Esophagus squamous epithelium (tissue), 5 donors: Measurements from ENCODE around the gene ZNF559. TPM values are rescaled to one million over a fixed set of nuclear protein-coding genes. Genes with fewer than 3 reads are reported as not detected.
A peak's percentile ranks its signal among the peaks of the same experiment; 100 is the strongest.

Experiments used
- DNase-seq: peaks from one replicate; lab custom pipeline; 2025; lab: John Stamatoyannopoulos, UW
- H3K27ac ChIP-seq, 4 donors: fragments of 200-600 bp; sonication (generic); one replicate each; pipeline ENCODE4 v1.5.1; 2016 to 2019; ENCODE audit warnings: mild to moderate bottlenecking in 1 of 4
- H3K27me3 ChIP-seq, 4 donors: fragments of 200-600 bp; sonication (generic); 1 replicate in 3 of 4; 2 replicates in 1 of 4; pipeline versions ENCODE4 v1.5.1 to v1.6.0; 2017 to 2021; ENCODE audit warnings: antibody characterized with exemption in 1 of 4
- H3K36me3 ChIP-seq, 3 donors: fragments of 200-600 bp; sonication (generic); one replicate each; pipeline ENCODE4 v1.5.1; 2016 to 2019
- H3K4me1 ChIP-seq, 3 donors: fragments of 200-600 bp; sonication (generic); one replicate each; pipeline ENCODE4 v1.5.1; 2017 to 2019
- H3K4me3 ChIP-seq, 4 donors: fragments of 200-600 bp; sonication (generic); 1 replicate in 3 of 4; 2 replicates in 1 of 4; pipeline ENCODE4 v1.5.1; 2016 to 2019; ENCODE audit warnings: mild to moderate bottlenecking in 2 of 4, moderate library complexity in 1 of 4
- H3K9me3 ChIP-seq, 3 donors: fragments of 200-600 bp; sonication (generic); one replicate each; pipeline ENCODE4 v1.5.1; 2016 to 2019
- POLR2A ChIP-seq, 4 donors: fragments of 450-650 bp; IDR thresholded peaks; one replicate each; pipeline ENCODE4 v1.6.1; 2017; ENCODE audit warnings: antibody characterized with exemption in 4 of 4, mild to moderate bottlenecking in 4 of 4, moderate library complexity in 3 of 4
- WGBS, 2 donors: methylation state at CpG; one replicate each; pipeline ENCODE4 v1.1.5; 2018; 5-methylcytosine and 5-hydroxymethylcytosine counted together
- intact Hi-C: fragments of 100-400 bp; cut with DNase I; formaldehyde crosslinking; loops from one replicate; pipeline ENCODE4 v1.15.0; 2022
- total RNA-seq, 4 donors: library from RNA; depleted of rRNA; stranded (reverse); fragments of >200 nt; gene quantifications; one replicate each; pipeline ENCODE4 v1.1.0, GENCODE V29; 2016
- TF ChIP-seq, protein P1 (sequence below), 6 experiments: fragments of 450-650 bp in 4 of 6; fragments of 200-600 bp in 2 of 6; sonication (generic) in 2 of 6; IDR thresholded peaks; one replicate each; pipeline ENCODE4 v1.5.1; 2016 to 2019; ENCODE audit warnings: antibody characterized with exemption in 6 of 6, mild to moderate bottlenecking in 4 of 6, moderate library complexity in 4 of 6
- donor health status: DM: yes; HTN: yes; CAD: no.

ZNF559 gene
- total RNA-seq, 4 donors from 2014 or later, result 4.2 to 10.9 (median 7.0) TPM

- H3K4me1 ChIP-seq, result no peaks in the 10 kb centered on the region
- intact Hi-C loops, result no loop called here
- H3K4me3 ChIP-seq, result peak overlapping the region in 1 of 4 donors; percentile 7
- no peaks in the 10 kb centered on the region for H3K27me3 ChIP-seq
- no peak overlapping the region for H3K27ac ChIP-seq
- WGBS, 2 donors, result 65 to 94% methylated on average over 4 of the region's 4 CpGs
- no peak for TF ChIP-seq POLR2A (IDR thresholded peaks at IDR 0.05)
- TF ChIP-seq, protein P1, sequence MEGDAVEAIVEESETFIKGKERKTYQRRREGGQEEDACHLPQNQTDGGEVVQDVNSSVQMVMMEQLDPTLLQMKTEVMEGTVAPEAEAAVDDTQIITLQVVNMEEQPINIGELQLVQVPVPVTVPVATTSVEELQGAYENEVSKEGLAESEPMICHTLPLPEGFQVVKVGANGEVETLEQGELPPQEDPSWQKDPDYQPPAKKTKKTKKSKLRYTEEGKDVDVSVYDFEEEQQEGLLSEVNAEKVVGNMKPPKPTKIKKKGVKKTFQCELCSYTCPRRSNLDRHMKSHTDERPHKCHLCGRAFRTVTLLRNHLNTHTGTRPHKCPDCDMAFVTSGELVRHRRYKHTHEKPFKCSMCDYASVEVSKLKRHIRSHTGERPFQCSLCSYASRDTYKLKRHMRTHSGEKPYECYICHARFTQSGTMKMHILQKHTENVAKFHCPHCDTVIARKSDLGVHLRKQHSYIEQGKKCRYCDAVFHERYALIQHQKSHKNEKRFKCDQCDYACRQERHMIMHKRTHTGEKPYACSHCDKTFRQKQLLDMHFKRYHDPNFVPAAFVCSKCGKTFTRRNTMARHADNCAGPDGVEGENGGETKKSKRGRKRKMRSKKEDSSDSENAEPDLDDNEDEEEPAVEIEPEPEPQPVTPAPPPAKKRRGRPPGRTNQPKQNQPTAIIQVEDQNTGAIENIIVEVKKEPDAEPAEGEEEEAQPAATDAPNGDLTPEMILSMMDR (IDR thresholded peaks at IDR 0.05), result no peak
- peaks cover 9 to 99% (median 94%) of the 10 kb centered on the region in 3 donors for H3K9me3 ChIP-seq
- DNase-seq, result no peak
- H3K36me3 ChIP-seq, result peaks cover 5 to 100% (median 19%) of the 10 kb centered on the region in 3 donors
These were observed 57.4 kb downstream of the ZNF559 start for GRCh38 chr19:9381361-9381785.

Other genes with a start within 250 kb of the ZNF559 start
- not detected for gene OR1M1, start 237.1 kb upstream of the ZNF559 start, total RNA-seq
- not detected for gene OR7G2, start 216.7 kb upstream of the ZNF559 start, total RNA-seq
- gene OR7G1, start 208.4 kb upstream of the ZNF559 start, total RNA-seq, result not detected
- not detected for gene OR7G3, start 197.2 kb upstream of the ZNF559 start, total RNA-seq
- 10 to 100 TPM in 3 of 4 donors, 1 to 10 TPM in 1; 9.9 to 22.5 (median 13.3) TPM for gene ZNF317, start 183.8 kb upstream of the ZNF559 start, total RNA-seq
- gene OR7D2, start 145.2 kb upstream of the ZNF559 start, total RNA-seq, result under 1 TPM in 1 of 4 donors, not detected in 3; 0.59 TPM
- gene OR7D4, start 104.6 kb upstream of the ZNF559 start, total RNA-seq, result not detected
- not detected for gene OR7E24, start 73.2 kb upstream of the ZNF559 start, total RNA-seq
- 10 to 100 TPM in 1 of 4 donors, 1 to 10 TPM in 3; 4.3 to 17.7 (median 4.5) TPM for gene ZNF699, start 14.3 kb upstream of the ZNF559 start, total RNA-seq
- gene ZNF177, start 38.8 kb downstream of the ZNF559 start, total RNA-seq, result 1 to 10 TPM in 1 of 4 donors, under 1 TPM in 2, not detected in 1; 0.26 to 3.1 (median 0.44) TPM
- 10 to 100 TPM in 3 of 4 donors, 1 to 10 TPM in 1; 7.2 to 27.3 (median 10.7) TPM for gene ZNF266, start 111.4 kb downstream of the ZNF559 start, total RNA-seq
- gene ZNF560, start 174.4 kb downstream of the ZNF559 start, total RNA-seq, result not detected
- 10 to 100 TPM; 18.5 to 21.7 (median 19.3) TPM for gene ZNF426, start 214.5 kb downstream of the ZNF559 start, total RNA-seq